ENCODE data around the gene GALNT17.

DNA sequence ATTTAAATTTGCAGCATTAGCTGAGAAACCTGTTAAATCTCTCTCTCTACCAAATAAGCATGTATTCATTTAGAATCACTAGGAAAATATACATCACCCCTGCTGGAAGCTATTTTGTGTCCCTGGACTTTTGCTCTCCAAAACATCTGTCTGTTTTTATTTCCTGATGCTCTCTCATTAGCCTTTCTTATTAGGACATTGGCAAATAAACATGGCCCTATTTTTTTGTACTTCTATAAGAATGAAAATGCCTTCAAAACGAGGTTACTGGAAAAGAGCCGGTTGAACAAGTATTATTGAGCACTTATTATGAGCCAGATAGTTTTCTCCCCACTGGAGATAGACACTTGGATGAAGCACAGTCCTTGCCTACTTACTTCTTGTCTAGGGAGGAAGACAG lies 206.9 kb downstream of the GALNT17 start:
- TF ChIP-seq YY1 (IDR thresholded peaks at IDR 0.05; ENCODE audit: insufficient read depth, insufficient read length) (no peak), ZNF274 (IDR thresholded peaks at IDR 0.05; ENCODE audit: low read depth, low read length) (no peak), SUZ12 (IDR thresholded peaks at IDR 0.05; ENCODE audit: extremely low read depth, insufficient read depth, insufficient read length) (no peak)
